OCI-LY7 (cell line): Measurements from ENCODE around the gene SMAD1. TPM values are rescaled to one million over a fixed set of nuclear protein-coding genes. Genes with fewer than 3 reads are reported as not detected.

Experiments
- BruUV-seq: library from RNA; stranded (reverse); fragments of 400-500 nt; replicated peaks from 2 replicates; lab custom pipeline; 2021; lab: Mats Ljungman, UMichigan
- CTCF ChIA-PET: fragments of 300-600 bp; sonication (Branson Sonifier 250); formaldehyde crosslinking; loops from one replicate; lab custom pipeline; 2022; ENCODE audit warnings: antibody characterized with exemption; ENCODE audit not compliant: unreplicated experiment; lab: Charles Lee
- POLR2A ChIA-PET: fragments of 300-600 bp; sonication (Branson Sonifier 250); formaldehyde crosslinking; loops from one replicate; lab custom pipeline; 2022; ENCODE audit warnings: antibody characterized with exemption; lab: Charles Lee
- DNase-seq: peaks from one replicate; pipeline ENCODE4 v3.0.0-alpha.2; 2015; ENCODE audit warnings: low spot score
- H2AFZ ChIP-seq: fragments of 200-600 bp; sonication (generic), shearing (Covaris generic); 2 replicates; pipeline ENCODE4 v1.6.1; 2014; ENCODE audit warnings: mild to moderate bottlenecking, antibody characterized with exemption, low read length, moderate library complexity
- H3K27ac ChIP-seq: fragments of 200-600 bp; sonication (generic); 2 replicates; pipeline ENCODE4 v1.5.1; 2014; ENCODE audit warnings: mixed run types, low read depth, mild to moderate bottlenecking, moderate library complexity, low read length, inconsistent platforms; ENCODE audit not compliant: poor library complexity, severe bottlenecking
- H3K36me3 ChIP-seq: fragments of 200-600 bp; sonication (generic); 2 replicates; pipeline ENCODE4 v1.6.1; 2014; ENCODE audit warnings: mild to moderate bottlenecking, antibody characterized with exemption, low read length, moderate library complexity, mixed read lengths; ENCODE audit not compliant: insufficient read depth
- H3K4me1 ChIP-seq: fragments of 200-600 bp; sonication (generic); 2 replicates; pipeline ENCODE4 v1.5.1; 2014; ENCODE audit warnings: mild to moderate bottlenecking, low read length; ENCODE audit not compliant: insufficient read depth, poor library complexity, severe bottlenecking
- H3K4me2 ChIP-seq: fragments of 200-600 bp; sonication (generic); 2 replicates; pipeline ENCODE4 v1.6.1; 2014; ENCODE audit warnings: mild to moderate bottlenecking, low read length
- H3K4me3 ChIP-seq: fragments of 200-600 bp; sonication (generic); 2 replicates; pipeline ENCODE4 v1.5.1; 2014; ENCODE audit warnings: mild to moderate bottlenecking, low read depth, low read length; ENCODE audit not compliant: poor library complexity, severe bottlenecking
- H3K79me2 ChIP-seq: fragments of 200-600 bp; sonication (generic); 2 replicates; pipeline ENCODE4 v1.6.1; 2016; ENCODE audit warnings: low read depth, mild to moderate bottlenecking, low read length, moderate library complexity, mixed read lengths; ENCODE audit not compliant: insufficient read depth
- H3K9me2 ChIP-seq: fragments of 200-600 bp; sonication (generic); 2 replicates; pipeline ENCODE4 v1.6.1; 2016; ENCODE audit warnings: mild to moderate bottlenecking, low read length, mixed read lengths; ENCODE audit not compliant: insufficient read depth
- H3K9me3 ChIP-seq: fragments of 200-600 bp; sonication (generic); 2 replicates; pipeline ENCODE4 v1.6.1; 2014; ENCODE audit warnings: mild to moderate bottlenecking, mixed run types, low read length, mixed read lengths
- H4K20me1 ChIP-seq: fragments of 200-600 bp; sonication (generic); 2 replicates; pipeline ENCODE4 v1.6.1; 2014; ENCODE audit warnings: mild to moderate bottlenecking, antibody characterized with exemption, low read length, moderate library complexity, mixed read lengths; ENCODE audit not compliant: insufficient read depth
- EZH2phosphoT487 ChIP-seq: fragments of 200-600 bp; sonication (generic); IDR thresholded peaks from 2 replicates; pipeline ENCODE4 v1.6.1; 2018; ENCODE audit warnings: low read depth, borderline replicate concordance, mild to moderate bottlenecking, mixed run types, antibody characterized with exemption, low read length, moderate library complexity, mixed read lengths
- intact Hi-C: fragments of 100-400 bp; cut with micrococcal nuclease; formaldehyde crosslinking; loops from one replicate; pipeline ENCODE4 v1.10.0; 2022; ENCODE audit not compliant: unreplicated experiment
- total RNA-seq, 2 experiments: library from RNA; depleted of rRNA in 1 of 2; stranded (reverse); fragments of >200 nt in 1 of 2; shearing (Covaris generic) in 1 of 2; gene quantifications; 2 replicates each; pipeline ENCODE4 v1.2.3, GENCODE V29; 2014 to 2022
- TF ChIP-seq, protein P1 (sequence below): fragments of 200-600 bp; sonication (generic); conservative IDR thresholded peaks from 2 replicates; pipeline ENCODE4 v1.5.1; 2014; ENCODE audit warnings: mild to moderate bottlenecking, antibody characterized with exemption, low read length, moderate library complexity, mixed read lengths

The SMAD1 gene
- total RNA-seq, 2 experiments from 2014 or later: 39.9 to 60.9 TPM

DNA sequence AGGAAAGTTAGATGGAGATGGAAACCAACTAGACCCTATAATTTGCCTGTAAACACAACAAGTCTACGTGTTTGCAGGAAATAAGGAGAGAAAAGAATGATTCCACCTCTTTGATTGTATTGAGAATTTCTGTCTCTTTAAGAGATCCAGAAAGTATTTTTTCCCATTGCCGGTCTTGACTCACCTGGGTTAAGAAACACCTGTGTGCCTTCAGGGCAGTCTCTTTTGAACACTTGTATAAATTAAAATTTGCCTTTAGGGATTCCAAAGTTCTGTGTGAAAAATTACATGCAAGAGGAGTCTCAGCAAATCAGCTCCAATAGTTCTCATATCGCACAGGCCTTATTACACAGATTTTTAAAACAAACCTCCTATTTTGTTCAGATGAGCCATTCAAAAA is 46.0 kb upstream of the SMAD1 start:
- no peaks in the 10 kb centered on the region for H4K20me1 ChIP-seq
- H2AFZ ChIP-seq: no peak overlapping the region
- H3K79me2 ChIP-seq: no peaks in the 10 kb centered on the region
- H3K4me2 ChIP-seq: no peak overlapping the region
- no peaks in the 10 kb centered on the region for H3K9me2 ChIP-seq
- ChIA-PET CTCF (no interaction called here), POLR2A (no interaction called here)
- H3K9me3 ChIP-seq: peaks cover 18% of the 10 kb centered on the region
- intact Hi-C loops: no loop called here
- H3K4me1 ChIP-seq: no peaks in the 10 kb centered on the region
- no peak for DNase-seq
- no peak overlapping the region for H3K27ac ChIP-seq
- BruUV-seq: no TSS peak
- H3K36me3 ChIP-seq: no peaks in the 10 kb centered on the region
- TF ChIP-seq, protein P1, sequence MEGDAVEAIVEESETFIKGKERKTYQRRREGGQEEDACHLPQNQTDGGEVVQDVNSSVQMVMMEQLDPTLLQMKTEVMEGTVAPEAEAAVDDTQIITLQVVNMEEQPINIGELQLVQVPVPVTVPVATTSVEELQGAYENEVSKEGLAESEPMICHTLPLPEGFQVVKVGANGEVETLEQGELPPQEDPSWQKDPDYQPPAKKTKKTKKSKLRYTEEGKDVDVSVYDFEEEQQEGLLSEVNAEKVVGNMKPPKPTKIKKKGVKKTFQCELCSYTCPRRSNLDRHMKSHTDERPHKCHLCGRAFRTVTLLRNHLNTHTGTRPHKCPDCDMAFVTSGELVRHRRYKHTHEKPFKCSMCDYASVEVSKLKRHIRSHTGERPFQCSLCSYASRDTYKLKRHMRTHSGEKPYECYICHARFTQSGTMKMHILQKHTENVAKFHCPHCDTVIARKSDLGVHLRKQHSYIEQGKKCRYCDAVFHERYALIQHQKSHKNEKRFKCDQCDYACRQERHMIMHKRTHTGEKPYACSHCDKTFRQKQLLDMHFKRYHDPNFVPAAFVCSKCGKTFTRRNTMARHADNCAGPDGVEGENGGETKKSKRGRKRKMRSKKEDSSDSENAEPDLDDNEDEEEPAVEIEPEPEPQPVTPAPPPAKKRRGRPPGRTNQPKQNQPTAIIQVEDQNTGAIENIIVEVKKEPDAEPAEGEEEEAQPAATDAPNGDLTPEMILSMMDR: no peak
- no peak for TF ChIP-seq EZH2phosphoT487
- H3K4me3 ChIP-seq: no peak overlapping the region

DNA sequence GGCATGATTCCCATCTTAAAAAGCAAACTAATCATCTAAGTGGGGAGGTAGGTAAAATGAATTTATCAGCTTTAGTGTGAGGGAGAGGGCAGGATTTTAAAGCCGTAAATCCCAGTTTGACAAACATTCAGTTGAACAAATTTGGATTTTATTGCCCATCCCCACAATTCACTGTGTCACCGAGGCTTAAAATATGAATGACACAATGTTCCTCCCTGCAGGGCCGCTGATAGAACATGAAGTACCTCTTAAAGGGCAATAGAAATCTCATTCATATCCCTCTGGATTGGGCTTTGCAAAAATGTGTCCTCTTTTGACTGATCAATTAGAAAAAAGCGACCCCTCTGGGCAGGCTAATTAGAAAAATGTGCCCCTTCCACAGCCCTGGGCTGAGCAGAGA is 45.5 kb upstream of the SMAD1 start:
- H4K20me1 ChIP-seq: no peaks in the 10 kb centered on the region
- no peak for TF ChIP-seq EZH2phosphoT487
- TF ChIP-seq, protein P1: no peak
- no peaks in the 10 kb centered on the region for H3K36me3 ChIP-seq
- peaks cover 18% of the 10 kb centered on the region for H3K9me3 ChIP-seq
- H2AFZ ChIP-seq: no peak overlapping the region
- intact Hi-C loops: no loop called here
- no peak for DNase-seq
- H3K9me2 ChIP-seq: no peaks in the 10 kb centered on the region
- no peak overlapping the region for H3K4me2 ChIP-seq
- H3K27ac ChIP-seq: no peak overlapping the region
- no peak overlapping the region for H3K4me3 ChIP-seq
- H3K79me2 ChIP-seq: no peaks in the 10 kb centered on the region
- CTCF ChIA-PET: no interaction called here
- BruUV-seq: no TSS peak
- no peaks in the 10 kb centered on the region for H3K4me1 ChIP-seq
- POLR2A ChIA-PET: interaction anchor here (1.0 kb wide), 1 partner anchor 9 kb away, joined by 3 read pairs; no protein-coding TSS in a partner anchor

DNA sequence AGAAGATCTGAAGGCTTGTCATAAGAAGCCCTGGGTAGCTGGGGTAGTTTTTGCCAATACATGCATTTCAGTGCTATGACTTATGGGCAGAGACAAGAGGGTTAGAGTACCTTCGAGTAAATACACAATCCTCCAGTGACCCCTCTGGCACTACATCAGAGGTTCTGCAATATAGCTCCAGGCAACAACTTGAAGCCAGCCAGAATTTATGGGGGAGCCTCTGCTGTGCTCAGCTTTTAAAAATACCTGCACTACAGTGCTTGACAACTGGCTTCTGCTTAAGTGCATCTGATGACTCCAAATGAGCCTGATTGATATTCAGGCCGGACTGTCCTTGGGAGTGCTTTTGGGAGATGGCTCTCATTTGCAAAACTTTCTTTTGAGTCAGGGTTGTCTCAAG is 44.9 kb upstream of the SMAD1 start:
- no peaks in the 10 kb centered on the region for H3K9me2 ChIP-seq
- no TSS peak for BruUV-seq
- POLR2A ChIA-PET: interaction anchor here (0.5 to 1.2 kb wide), 3 partner anchors 10 to 481 kb away, joined by 3 read pairs; no protein-coding TSS in a partner anchor

More for the DNA sequence above, 44.9 kb upstream of the SMAD1 start:
- no peaks in the 10 kb centered on the region for H3K79me2 ChIP-seq
- no peaks in the 10 kb centered on the region for H3K4me1 ChIP-seq
- no peak overlapping the region for H3K4me3 ChIP-seq
- 0 out of 2 replicates have a peak overlapping the region, but pooled peaks have one; percentile 33 for H2AFZ ChIP-seq
- CTCF ChIA-PET: no interaction called here
- no peak for DNase-seq
- H3K36me3 ChIP-seq: no peaks in the 10 kb centered on the region
- no peak overlapping the region for H3K4me2 ChIP-seq
- TF ChIP-seq, protein P1: no peak
- TF ChIP-seq EZH2phosphoT487: no peak
- intact Hi-C loops: no loop called here
- no peak overlapping the region for H3K27ac ChIP-seq
- H3K9me3 ChIP-seq: peaks cover 18% of the 10 kb centered on the region
- no peaks in the 10 kb centered on the region for H4K20me1 ChIP-seq
